GM23338 (cell line): ENCODE results near the gene CD276. TPM values are rescaled to one million over a fixed set of nuclear protein-coding genes. Genes with fewer than 3 reads are reported as not detected.

Experiments
- ATAC-seq: fragments of 200-7000 bp; cut with Tn5 transposase; 3 replicates; pipeline ENCODE4 v1.9.1; 2020
- DNase-seq: peaks from one replicate; pipeline ENCODE4 v3.0.0-alpha.2; 2015; ENCODE audit warnings: low spot score
- H2AFZ ChIP-seq: fragments of 200-600 bp; sonication (generic); 2 replicates; pipeline ENCODE4 v1.8.0; 2016; ENCODE audit warnings: antibody characterized with exemption, mild to moderate bottlenecking, moderate library complexity
- H3F3A ChIP-seq: fragments of 200-600 bp; sonication (generic); replicated peaks from 2 replicates; pipeline ENCODE4 v1.8.0; 2017; ENCODE audit warnings: antibody characterized with exemption, mixed run types, low read depth
- H3K27ac ChIP-seq: fragments of 200-600 bp; sonication (generic); 2 replicates; pipeline ENCODE4 v1.6.1; 2016; ENCODE audit warnings: low read depth
- H3K27me3 ChIP-seq: fragments of 200-600 bp; sonication (generic); 2 replicates; pipeline ENCODE4 v1.8.0; 2016; ENCODE audit warnings: mild to moderate bottlenecking, mixed run types, moderate library complexity; ENCODE audit not compliant: insufficient read depth
- H3K36me3 ChIP-seq: fragments of 200-600 bp; sonication (generic); 2 replicates; pipeline ENCODE4 v1.8.0; 2016; ENCODE audit warnings: mild to moderate bottlenecking; ENCODE audit not compliant: insufficient read depth
- H3K4me1 ChIP-seq: fragments of 200-600 bp; sonication (generic); 2 replicates; pipeline ENCODE4 v1.8.0; 2016; ENCODE audit warnings: mild to moderate bottlenecking, moderate library complexity; ENCODE audit not compliant: insufficient read depth
- H3K4me2 ChIP-seq: fragments of 200-600 bp; sonication (generic); 2 replicates; pipeline ENCODE4 v1.7.1; 2017; ENCODE audit warnings: mixed run types
- H3K4me3 ChIP-seq: fragments of 200-600 bp; sonication (generic); 2 replicates; pipeline ENCODE4 v1.6.1; 2016; ENCODE audit warnings: mixed run types
- H3K79me2 ChIP-seq: fragments of 200-600 bp; sonication (generic); replicated peaks from 2 replicates; pipeline ENCODE4 v1.8.0; 2017; ENCODE audit warnings: mild to moderate bottlenecking; ENCODE audit not compliant: insufficient read depth
- H3K9me2 ChIP-seq: fragments of 200-600 bp; sonication (generic); 2 replicates; pipeline ENCODE4 v1.8.0; 2017; ENCODE audit not compliant: insufficient read depth
- H4K20me1 ChIP-seq: fragments of 200-600 bp; sonication (generic); replicated peaks from 2 replicates; pipeline ENCODE4 v1.8.0; 2017; ENCODE audit warnings: mild to moderate bottlenecking; ENCODE audit not compliant: insufficient read depth
- H3K27ac Mint-ChIP-seq: 2 replicates; pipeline ENCODE4 v1.8.0; 2020; ENCODE audit warnings: inconsistent platforms, mild to moderate bottlenecking, moderate library complexity, mixed read lengths
- H3K27me3 Mint-ChIP-seq: 3 replicates; pipeline ENCODE4 v1.8.0; 2022; ENCODE audit warnings: low read depth, mild to moderate bottlenecking, moderate library complexity, mixed read lengths, inconsistent platforms; ENCODE audit not compliant: insufficient read depth, poor library complexity
- H3K36me3 Mint-ChIP-seq: 3 replicates; pipeline ENCODE4 v1.8.0; 2021; ENCODE audit warnings: low read depth, mild to moderate bottlenecking, inconsistent platforms, moderate library complexity, mixed read lengths
- H3K4me1 Mint-ChIP-seq: 3 replicates; pipeline ENCODE4 v1.8.0; 2020; ENCODE audit warnings: mild to moderate bottlenecking, inconsistent platforms, mixed read lengths
- H3K4me3 Mint-ChIP-seq: 3 replicates; pipeline ENCODE4 v1.8.0; 2021; ENCODE audit warnings: moderate library complexity, mild to moderate bottlenecking, inconsistent platforms, mixed read lengths
- H3K9me3 Mint-ChIP-seq: 3 replicates; pipeline ENCODE4 v1.8.0; 2020; ENCODE audit warnings: moderate library complexity, mild to moderate bottlenecking, inconsistent platforms, mixed read lengths
- CREB1 ChIP-seq: fragments of 250-450 bp; sonication (Bioruptor Pico); IDR thresholded peaks from 2 replicates; pipeline ENCODE4 v1.5.0; 2020; ENCODE audit warnings: low read depth, mild to moderate bottlenecking, moderate library complexity
- EZH2 ChIP-seq: fragments of 200-600 bp; sonication (generic); IDR thresholded peaks from one replicate; pipeline ENCODE4 v1.8.0; 2017; ENCODE audit warnings: antibody characterized with exemption, mild to moderate bottlenecking, low read depth; ENCODE audit not compliant: unreplicated experiment
- JUNB ChIP-seq: IDR thresholded peaks from one replicate; pipeline ENCODE4 v1.6.1; 2016; ENCODE audit warnings: antibody characterized with exemption; ENCODE audit not compliant: unreplicated experiment
- POLR2AphosphoS5 ChIP-seq: IDR thresholded peaks from 2 replicates; pipeline ENCODE4 v1.6.1; 2016; ENCODE audit warnings: antibody characterized with exemption, low read depth
- polyA plus RNA-seq: library from polyadenylated mRNA; unstranded; fragments of >200 nt; fragmentation: Nextera tagmentation; extraction: Ambion mirVana; gene quantifications from 2 replicates; pipeline ENCODE4 v1.2.1, GENCODE V29; 2016
- total RNA-seq: library from RNA; depleted of rRNA; stranded (reverse); fragments of >200 nt; shearing (Covaris generic); gene quantifications from 2 replicates; pipeline ENCODE4 v1.2.3, GENCODE V29; 2014
- TF ChIP-seq, protein P1 (sequence below): IDR thresholded peaks from 2 replicates; pipeline ENCODE4 v1.6.1; 2016; ENCODE audit warnings: antibody characterized with exemption
- TF ChIP-seq, protein P2 (sequence below): IDR thresholded peaks from one replicate; pipeline ENCODE4 v1.6.1; 2018; ENCODE audit warnings: antibody characterized with exemption; ENCODE audit not compliant: unreplicated experiment
- TF ChIP-seq, protein P3 (sequence below): fragments of 250-450 bp; sonication (Bioruptor Pico); IDR thresholded peaks from 2 replicates; pipeline ENCODE4 v1.5.0; 2020; ENCODE audit warnings: mild to moderate bottlenecking, moderate library complexity

Gene CD276
- total and polyA plus RNA-seq, 2 experiments from 2014 or later: 60.9 to 158 TPM

DNA sequence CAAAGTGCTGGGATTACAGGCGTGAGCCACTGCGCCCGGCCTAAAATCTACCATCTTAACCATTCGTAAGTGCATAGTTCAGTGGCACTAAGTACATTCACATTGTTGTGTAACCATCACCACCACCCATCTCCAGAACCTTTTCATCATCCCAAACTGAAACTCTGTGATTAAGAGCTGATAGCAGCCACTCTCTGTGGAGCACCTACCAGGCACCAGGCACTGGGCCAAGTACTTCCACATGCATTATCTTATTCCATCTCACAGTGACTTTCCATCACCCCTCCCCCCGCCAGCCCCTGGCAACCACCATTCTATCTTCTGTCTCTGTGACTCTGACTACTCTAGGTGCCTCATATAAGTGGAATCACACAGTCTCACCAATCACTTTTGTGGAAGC is 71.3 kb downstream of the CD276 start:
- Histone ChIP-seq H3K27ac (no peak overlapping the region), H2AFZ (no peak overlapping the region), H4K20me1 (no peaks in the 10 kb centered on the region), H3K9me2 (no peaks in the 10 kb centered on the region), H3F3A (no peaks in the 10 kb centered on the region; the same call in 1 of the 2 replicates), H3K4me3 (no peak overlapping the region), H3K27me3 (peaks cover 16% of the 10 kb centered on the region), H3K79me2 (no peaks in the 10 kb centered on the region), H3K4me2 (no peak overlapping the region), H3K36me3 (no peaks in the 10 kb centered on the region), H3K4me1 (peaks cover 23% of the 10 kb centered on the region)
- no peak overlapping the region for H3K4me3 Mint-ChIP-seq
- H3K9me3 Mint-ChIP-seq: no peaks in the 10 kb centered on the region
- H3K27me3 Mint-ChIP-seq: peaks cover 13% of the 10 kb centered on the region
- peaks cover 24% of the 10 kb centered on the region for H3K4me1 Mint-ChIP-seq
- ATAC-seq: no peak
- H3K36me3 Mint-ChIP-seq: no peaks in the 10 kb centered on the region; the same call in 2 of the 3 replicates
- TF ChIP-seq, protein P1, sequence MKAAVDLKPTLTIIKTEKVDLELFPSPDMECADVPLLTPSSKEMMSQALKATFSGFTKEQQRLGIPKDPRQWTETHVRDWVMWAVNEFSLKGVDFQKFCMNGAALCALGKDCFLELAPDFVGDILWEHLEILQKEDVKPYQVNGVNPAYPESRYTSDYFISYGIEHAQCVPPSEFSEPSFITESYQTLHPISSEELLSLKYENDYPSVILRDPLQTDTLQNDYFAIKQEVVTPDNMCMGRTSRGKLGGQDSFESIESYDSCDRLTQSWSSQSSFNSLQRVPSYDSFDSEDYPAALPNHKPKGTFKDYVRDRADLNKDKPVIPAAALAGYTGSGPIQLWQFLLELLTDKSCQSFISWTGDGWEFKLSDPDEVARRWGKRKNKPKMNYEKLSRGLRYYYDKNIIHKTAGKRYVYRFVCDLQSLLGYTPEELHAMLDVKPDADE: no peak
- TF ChIP-seq, protein P2, sequence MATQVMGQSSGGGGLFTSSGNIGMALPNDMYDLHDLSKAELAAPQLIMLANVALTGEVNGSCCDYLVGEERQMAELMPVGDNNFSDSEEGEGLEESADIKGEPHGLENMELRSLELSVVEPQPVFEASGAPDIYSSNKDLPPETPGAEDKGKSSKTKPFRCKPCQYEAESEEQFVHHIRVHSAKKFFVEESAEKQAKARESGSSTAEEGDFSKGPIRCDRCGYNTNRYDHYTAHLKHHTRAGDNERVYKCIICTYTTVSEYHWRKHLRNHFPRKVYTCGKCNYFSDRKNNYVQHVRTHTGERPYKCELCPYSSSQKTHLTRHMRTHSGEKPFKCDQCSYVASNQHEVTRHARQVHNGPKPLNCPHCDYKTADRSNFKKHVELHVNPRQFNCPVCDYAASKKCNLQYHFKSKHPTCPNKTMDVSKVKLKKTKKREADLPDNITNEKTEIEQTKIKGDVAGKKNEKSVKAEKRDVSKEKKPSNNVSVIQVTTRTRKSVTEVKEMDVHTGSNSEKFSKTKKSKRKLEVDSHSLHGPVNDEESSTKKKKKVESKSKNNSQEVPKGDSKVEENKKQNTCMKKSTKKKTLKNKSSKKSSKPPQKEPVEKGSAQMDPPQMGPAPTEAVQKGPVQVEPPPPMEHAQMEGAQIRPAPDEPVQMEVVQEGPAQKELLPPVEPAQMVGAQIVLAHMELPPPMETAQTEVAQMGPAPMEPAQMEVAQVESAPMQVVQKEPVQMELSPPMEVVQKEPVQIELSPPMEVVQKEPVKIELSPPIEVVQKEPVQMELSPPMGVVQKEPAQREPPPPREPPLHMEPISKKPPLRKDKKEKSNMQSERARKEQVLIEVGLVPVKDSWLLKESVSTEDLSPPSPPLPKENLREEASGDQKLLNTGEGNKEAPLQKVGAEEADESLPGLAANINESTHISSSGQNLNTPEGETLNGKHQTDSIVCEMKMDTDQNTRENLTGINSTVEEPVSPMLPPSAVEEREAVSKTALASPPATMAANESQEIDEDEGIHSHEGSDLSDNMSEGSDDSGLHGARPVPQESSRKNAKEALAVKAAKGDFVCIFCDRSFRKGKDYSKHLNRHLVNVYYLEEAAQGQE: no peak
- TF ChIP-seq CREB1 (CRISPR knock-in tag): no peak
- TF ChIP-seq EZH2: no peak
- TF ChIP-seq POLR2AphosphoS5: no peak
- TF ChIP-seq JUNB: no peak
- TF ChIP-seq, protein P3, sequence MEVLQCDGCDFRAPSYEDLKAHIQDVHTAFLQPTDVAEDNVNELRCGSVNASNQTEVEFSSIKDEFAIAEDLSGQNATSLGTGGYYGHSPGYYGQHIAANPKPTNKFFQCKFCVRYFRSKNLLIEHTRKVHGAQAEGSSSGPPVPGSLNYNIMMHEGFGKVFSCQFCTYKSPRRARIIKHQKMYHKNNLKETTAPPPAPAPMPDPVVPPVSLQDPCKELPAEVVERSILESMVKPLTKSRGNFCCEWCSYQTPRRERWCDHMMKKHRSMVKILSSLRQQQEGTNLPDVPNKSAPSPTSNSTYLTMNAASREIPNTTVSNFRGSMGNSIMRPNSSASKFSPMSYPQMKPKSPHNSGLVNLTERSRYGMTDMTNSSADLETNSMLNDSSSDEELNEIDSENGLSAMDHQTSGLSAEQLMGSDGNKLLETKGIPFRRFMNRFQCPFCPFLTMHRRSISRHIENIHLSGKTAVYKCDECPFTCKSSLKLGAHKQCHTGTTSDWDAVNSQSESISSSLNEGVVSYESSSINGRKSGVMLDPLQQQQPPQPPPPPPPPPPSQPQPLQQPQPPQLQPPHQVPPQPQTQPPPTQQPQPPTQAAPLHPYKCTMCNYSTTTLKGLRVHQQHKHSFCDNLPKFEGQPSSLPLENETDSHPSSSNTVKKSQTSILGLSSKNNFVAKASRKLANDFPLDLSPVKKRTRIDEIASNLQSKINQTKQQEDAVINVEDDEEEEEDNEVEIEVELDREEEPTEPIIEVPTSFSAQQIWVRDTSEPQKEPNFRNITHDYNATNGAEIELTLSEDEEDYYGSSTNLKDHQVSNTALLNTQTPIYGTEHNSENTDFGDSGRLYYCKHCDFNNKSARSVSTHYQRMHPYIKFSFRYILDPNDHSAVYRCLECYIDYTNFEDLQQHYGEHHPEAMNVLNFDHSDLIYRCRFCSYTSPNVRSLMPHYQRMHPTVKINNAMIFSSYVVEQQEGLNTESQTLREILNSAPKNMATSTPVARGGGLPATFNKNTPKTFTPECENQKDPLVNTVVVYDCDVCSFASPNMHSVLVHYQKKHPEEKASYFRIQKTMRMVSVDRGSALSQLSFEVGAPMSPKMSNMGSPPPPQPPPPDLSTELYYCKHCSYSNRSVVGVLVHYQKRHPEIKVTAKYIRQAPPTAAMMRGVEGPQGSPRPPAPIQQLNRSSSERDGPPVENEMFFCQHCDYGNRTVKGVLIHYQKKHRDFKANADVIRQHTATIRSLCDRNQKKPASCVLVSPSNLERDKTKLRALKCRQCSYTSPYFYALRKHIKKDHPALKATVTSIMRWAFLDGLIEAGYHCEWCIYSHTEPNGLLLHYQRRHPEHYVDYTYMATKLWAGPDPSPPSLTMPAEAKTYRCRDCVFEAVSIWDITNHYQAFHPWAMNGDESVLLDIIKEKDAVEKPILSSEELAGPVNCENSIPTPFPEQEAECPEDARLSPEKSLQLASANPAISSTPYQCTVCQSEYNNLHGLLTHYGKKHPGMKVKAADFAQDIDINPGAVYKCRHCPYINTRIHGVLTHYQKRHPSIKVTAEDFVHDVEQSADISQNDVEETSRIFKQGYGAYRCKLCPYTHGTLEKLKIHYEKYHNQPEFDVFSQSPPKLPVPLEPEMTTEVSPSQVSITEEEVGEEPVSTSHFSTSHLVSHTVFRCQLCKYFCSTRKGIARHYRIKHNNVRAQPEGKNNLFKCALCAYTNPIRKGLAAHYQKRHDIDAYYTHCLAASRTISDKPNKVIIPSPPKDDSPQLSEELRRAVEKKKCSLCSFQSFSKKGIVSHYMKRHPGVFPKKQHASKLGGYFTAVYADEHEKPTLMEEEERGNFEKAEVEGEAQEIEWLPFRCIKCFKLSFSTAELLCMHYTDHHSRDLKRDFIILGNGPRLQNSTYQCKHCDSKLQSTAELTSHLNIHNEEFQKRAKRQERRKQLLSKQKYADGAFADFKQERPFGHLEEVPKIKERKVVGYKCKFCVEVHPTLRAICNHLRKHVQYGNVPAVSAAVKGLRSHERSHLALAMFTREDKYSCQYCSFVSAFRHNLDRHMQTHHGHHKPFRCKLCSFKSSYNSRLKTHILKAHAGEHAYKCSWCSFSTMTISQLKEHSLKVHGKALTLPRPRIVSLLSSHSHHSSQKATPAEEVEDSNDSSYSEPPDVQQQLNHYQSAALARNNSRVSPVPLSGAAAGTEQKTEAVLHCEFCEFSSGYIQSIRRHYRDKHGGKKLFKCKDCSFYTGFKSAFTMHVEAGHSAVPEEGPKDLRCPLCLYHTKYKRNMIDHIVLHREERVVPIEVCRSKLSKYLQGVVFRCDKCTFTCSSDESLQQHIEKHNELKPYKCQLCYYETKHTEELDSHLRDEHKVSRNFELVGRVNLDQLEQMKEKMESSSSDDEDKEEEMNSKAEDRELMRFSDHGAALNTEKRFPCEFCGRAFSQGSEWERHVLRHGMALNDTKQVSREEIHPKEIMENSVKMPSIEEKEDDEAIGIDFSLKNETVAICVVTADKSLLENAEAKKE: no peak
- DNase-seq: no peak
- no peak overlapping the region for H3K27ac Mint-ChIP-seq
